Measurements from ENCODE around the gene FRS3. TPM values are rescaled to one million over a fixed set of nuclear protein-coding genes. Genes with fewer than 3 reads are reported as not detected.
A peak's percentile ranks its signal among the peaks of the same experiment; 100 is the strongest.

FRS3 gene
- total RNA-seq, 1 experiment from 2014 or later = 4.3 TPM

DNA sequence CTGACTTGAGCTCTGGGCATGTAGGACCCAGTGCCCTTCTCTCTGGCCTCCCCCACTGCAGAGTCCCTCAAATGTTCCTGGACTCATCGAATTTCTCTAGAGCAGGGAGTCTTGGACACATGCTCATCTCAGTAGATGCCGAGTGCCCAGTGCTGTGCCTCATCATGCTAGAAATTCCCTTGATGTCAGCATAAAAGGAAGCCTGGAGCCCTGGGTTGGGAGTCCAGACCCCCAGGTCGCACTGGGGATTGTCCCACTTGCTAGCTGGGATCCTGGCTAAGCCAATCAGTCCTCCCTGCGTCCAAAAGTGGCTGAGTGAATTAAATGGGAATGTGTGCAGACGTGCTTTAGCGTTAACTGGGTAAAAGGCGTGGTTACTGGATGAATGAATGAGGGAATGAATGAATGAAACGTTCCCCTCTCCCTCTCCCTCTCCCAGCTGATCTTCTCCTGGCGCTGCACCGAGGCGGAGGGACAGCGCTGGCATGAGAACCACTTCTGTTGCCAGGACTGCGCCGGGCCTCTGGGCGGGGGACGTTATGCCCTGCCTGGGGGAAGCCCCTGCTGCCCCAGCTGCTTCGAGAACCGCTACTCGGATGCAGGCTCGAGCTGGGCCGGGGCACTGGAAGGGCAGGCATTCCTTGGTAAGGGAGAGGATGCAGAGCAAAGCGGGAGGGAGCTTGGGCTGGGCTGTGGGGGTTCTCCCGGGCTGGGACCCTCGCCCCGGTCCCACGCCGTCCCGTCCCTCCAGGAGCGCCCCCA lies 6.2 kb upstream of the FRS3 start:
- peak overlapping the region; percentile 86 for H3K4me3 ChIP-seq (ENCODE audit: low read depth, low read length)
- BruUV-seq (replicated peaks) = no TSS peak
- no peak for DNase-seq
- TF ChIP-seq, protein P1, sequence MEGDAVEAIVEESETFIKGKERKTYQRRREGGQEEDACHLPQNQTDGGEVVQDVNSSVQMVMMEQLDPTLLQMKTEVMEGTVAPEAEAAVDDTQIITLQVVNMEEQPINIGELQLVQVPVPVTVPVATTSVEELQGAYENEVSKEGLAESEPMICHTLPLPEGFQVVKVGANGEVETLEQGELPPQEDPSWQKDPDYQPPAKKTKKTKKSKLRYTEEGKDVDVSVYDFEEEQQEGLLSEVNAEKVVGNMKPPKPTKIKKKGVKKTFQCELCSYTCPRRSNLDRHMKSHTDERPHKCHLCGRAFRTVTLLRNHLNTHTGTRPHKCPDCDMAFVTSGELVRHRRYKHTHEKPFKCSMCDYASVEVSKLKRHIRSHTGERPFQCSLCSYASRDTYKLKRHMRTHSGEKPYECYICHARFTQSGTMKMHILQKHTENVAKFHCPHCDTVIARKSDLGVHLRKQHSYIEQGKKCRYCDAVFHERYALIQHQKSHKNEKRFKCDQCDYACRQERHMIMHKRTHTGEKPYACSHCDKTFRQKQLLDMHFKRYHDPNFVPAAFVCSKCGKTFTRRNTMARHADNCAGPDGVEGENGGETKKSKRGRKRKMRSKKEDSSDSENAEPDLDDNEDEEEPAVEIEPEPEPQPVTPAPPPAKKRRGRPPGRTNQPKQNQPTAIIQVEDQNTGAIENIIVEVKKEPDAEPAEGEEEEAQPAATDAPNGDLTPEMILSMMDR (IDR thresholded peaks at IDR 0.05; ENCODE audit: insufficient read depth in 1 of 2, low read depth in 1 of 2, low read length in 1 of 2, severe bottlenecking in 1 of 2, unreplicated experiment in 1 of 2) = no peak
- Mint-ChIP-seq H3K4me3 (ENCODE audit: unreplicated experiment) (peak overlapping the region; percentile 89), H3K36me3 (ENCODE audit: insufficient read depth, unreplicated experiment) (peaks cover 46% of the 10 kb centered on the region), H3K4me1 (ENCODE audit: low read depth, unreplicated experiment) (peaks cover 17% of the 10 kb centered on the region), H3K27ac (ENCODE audit: unreplicated experiment) (no peak overlapping the region), H3K9me3 (ENCODE audit: unreplicated experiment) (no peaks in the 10 kb centered on the region), H3K27me3 (ENCODE audit: insufficient read depth, unreplicated experiment) (no peaks in the 10 kb centered on the region)
- H3K27me3 ChIP-seq (replicated peaks; ENCODE audit: control insufficient read depth, insufficient read depth, low read length) = no peaks in the 10 kb centered on the region
- ChIA-PET CTCF (interaction anchor here (0.5 to 2.6 kb wide), 17 partner anchors 7 to 453 kb away, joined by 3 to 23 read pairs (median 4); partner anchors contain the start of genes BYSL, MED20, TAF8 and TFEB), POLR2A (interaction anchor here (1.5 kb wide), 1 partner anchor 52 kb away, joined by 7 read pairs; no protein-coding TSS in a partner anchor)
- intact Hi-C loops (cut with micrococcal nuclease; ENCODE audit: unreplicated experiment) = loop anchor here (2.0 to 5.0 kb wide), 2 partner anchors 61 to 135 kb away; partner anchors contain the start of genes BYSL and MED20
- H3K4me1 ChIP-seq = peaks cover 7% of the 10 kb centered on the region; the same call in 1 of the 2 replicates
- peaks cover 2% of the 10 kb centered on the region for H3K36me3 ChIP-seq (ENCODE audit: control insufficient read depth, insufficient read depth, low read length)
- no peaks in the 10 kb centered on the region for H3K9me3 ChIP-seq

DNA sequence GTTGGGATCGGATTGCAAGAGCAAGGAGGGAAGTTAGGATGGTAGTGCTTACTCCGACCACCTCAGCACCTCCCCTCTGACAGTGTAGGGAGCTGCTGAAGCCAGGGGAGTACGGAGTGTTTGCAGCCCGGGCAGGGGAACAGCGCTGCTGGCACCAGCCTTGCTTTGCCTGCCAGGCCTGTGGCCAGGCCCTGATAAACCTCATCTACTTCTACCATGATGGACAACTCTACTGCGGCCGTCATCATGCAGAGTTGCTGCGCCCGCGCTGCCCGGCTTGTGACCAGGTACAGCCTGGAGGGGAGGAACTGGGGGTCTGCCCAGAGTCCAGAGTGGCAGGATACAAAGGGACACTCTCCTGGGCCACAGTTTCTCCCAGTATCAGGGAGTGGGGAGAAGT lies 5.6 kb upstream of the FRS3 start:
- Mint-ChIP-seq H3K27ac (ENCODE audit: unreplicated experiment) (no peak overlapping the region), H3K36me3 (ENCODE audit: insufficient read depth, unreplicated experiment) (peaks cover 41% of the 10 kb centered on the region), H3K4me1 (ENCODE audit: low read depth, unreplicated experiment) (peaks cover 18% of the 10 kb centered on the region), H3K9me3 (ENCODE audit: unreplicated experiment) (no peaks in the 10 kb centered on the region), H3K4me3 (ENCODE audit: unreplicated experiment) (peak overlapping the region; percentile 44), H3K27me3 (ENCODE audit: insufficient read depth, unreplicated experiment) (no peaks in the 10 kb centered on the region)
- H3K36me3 ChIP-seq (ENCODE audit: control insufficient read depth, insufficient read depth, low read length) = peaks cover 2% of the 10 kb centered on the region
- intact Hi-C loops (cut with micrococcal nuclease; ENCODE audit: unreplicated experiment) = loop anchor here (5.0 kb wide), 1 partner anchor 62 kb away; no protein-coding TSS in a partner anchor
- no peaks in the 10 kb centered on the region for H3K9me3 ChIP-seq
- H3K4me3 ChIP-seq (ENCODE audit: low read depth, low read length) = no peak overlapping the region
- TF ChIP-seq, protein P1 (IDR thresholded peaks at IDR 0.05; ENCODE audit: insufficient read depth in 1 of 2, low read depth in 1 of 2, low read length in 1 of 2, severe bottlenecking in 1 of 2, unreplicated experiment in 1 of 2) = no peak
- H3K27me3 ChIP-seq (replicated peaks; ENCODE audit: control insufficient read depth, insufficient read depth, low read length) = no peaks in the 10 kb centered on the region
- ChIA-PET CTCF (interaction anchor here (0.6 to 2.6 kb wide), 3 partner anchors 51 to 103 kb away, joined by 3 to 23 read pairs (median 7); partner anchors contain the start of gene TFEB), POLR2A (no interaction called here)
- BruUV-seq (replicated peaks) = no TSS peak
- H3K4me1 ChIP-seq = peaks cover 7% of the 10 kb centered on the region; the same call in 1 of the 2 replicates
- DNase-seq = no peak

DNA sequence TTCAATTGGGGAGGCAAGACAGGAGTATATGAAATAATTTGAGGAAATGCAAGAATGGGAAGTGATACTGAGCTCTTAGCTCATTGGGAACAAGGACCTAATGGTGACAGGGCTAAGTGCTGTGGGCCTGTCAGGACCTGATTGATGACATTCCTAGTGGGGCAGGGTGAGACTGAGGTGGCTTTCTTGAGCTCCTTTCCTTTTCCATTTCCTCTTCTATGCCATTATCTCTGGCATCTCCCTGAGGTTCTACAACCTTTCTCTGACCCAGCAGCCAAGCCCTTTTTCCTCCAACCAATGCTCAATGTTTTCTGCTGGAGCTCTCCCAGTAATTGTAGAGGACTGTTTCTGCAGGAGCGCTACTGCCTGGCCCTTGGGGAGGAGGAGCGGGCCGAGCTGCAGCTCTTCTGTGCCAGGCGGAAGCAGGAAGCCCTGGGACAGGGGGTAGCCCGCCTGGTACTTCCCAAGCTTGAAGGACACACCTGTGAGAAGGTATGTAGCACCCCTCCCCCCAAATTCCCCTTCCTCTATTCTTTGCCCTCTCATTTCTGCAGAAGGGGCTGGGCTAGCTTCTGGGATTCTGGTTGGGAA lies 5.0 kb upstream of the FRS3 start:
- DNase-seq = no peak
- H3K4me3 ChIP-seq (ENCODE audit: low read depth, low read length) = no peak overlapping the region
- TF ChIP-seq, protein P1 (IDR thresholded peaks at IDR 0.05; ENCODE audit: insufficient read depth in 1 of 2, low read depth in 1 of 2, low read length in 1 of 2, severe bottlenecking in 1 of 2, unreplicated experiment in 1 of 2) = no peak
- Mint-ChIP-seq H3K27ac (ENCODE audit: unreplicated experiment) (peak overlapping the region; percentile 37), H3K36me3 (ENCODE audit: insufficient read depth, unreplicated experiment) (peaks cover 35% of the 10 kb centered on the region), H3K4me3 (ENCODE audit: unreplicated experiment) (peak overlapping the region; percentile 44), H3K27me3 (ENCODE audit: insufficient read depth, unreplicated experiment) (no peaks in the 10 kb centered on the region), H3K9me3 (ENCODE audit: unreplicated experiment) (no peaks in the 10 kb centered on the region), H3K4me1 (ENCODE audit: low read depth, unreplicated experiment) (peaks cover 18% of the 10 kb centered on the region)
- POLR2A ChIA-PET = interaction anchor here (0.5 kb wide), 1 partner anchor 50 kb away, joined by 9 read pairs; no protein-coding TSS in a partner anchor
- H3K4me1 ChIP-seq = peaks cover 7% of the 10 kb centered on the region; the same call in 1 of the 2 replicates
- no peaks in the 10 kb centered on the region for H3K27me3 ChIP-seq (replicated peaks; ENCODE audit: control insufficient read depth, insufficient read depth, low read length)
- intact Hi-C loops (cut with micrococcal nuclease; ENCODE audit: unreplicated experiment) = loop anchor here (5.0 kb wide), 1 partner anchor 63 kb away; no protein-coding TSS in a partner anchor
- no peaks in the 10 kb centered on the region for H3K9me3 ChIP-seq
- BruUV-seq (replicated peaks) = no TSS peak
- CTCF ChIA-PET = interaction anchor here (0.6 to 1.0 kb wide), 3 partner anchors 51 to 417 kb away, joined by 3 to 7 read pairs (median 3); no protein-coding TSS in a partner anchor
- peaks cover 2% of the 10 kb centered on the region for H3K36me3 ChIP-seq (ENCODE audit: control insufficient read depth, insufficient read depth, low read length)
